ENCODE results near the gene PIP4K2B.

Gene PIP4K2B

DNA sequence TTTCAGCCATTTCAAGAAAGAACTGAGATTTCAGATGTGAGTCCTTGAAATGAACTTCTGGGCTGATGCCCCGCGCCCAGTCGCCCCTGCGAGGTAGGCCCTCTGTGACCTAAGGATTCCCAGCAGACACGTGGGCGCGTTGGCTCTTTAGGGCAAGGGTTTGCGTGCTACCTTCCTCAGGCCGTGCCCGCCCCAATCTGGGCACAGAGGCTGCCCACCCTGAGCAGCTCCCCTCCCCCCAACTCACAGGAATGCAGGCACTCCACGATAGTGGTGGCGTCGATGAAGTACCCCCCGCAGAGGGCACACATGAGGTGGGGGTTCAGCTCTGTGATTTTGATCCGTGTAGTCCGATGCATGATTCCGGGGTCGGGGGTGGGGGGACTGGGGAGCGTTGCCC lies 59.3 kb downstream of the PIP4K2B start:
- Histone ChIP-seq H3K4me3 (ENCODE audit: low read depth in 1 of 2, low read length in 2 of 2) (no peak overlapping the region), H3K27me3 (ENCODE audit: insufficient read depth, low read length, poor library complexity) (no peaks in the 10 kb centered on the region), H3K4me2 (ENCODE audit: insufficient read depth, low read length) (no peak overlapping the region), H3K9me3 (ENCODE audit: insufficient read depth, low read length, severe bottlenecking) (no peaks in the 10 kb centered on the region), H3K9ac (ENCODE audit: low read depth, low read length) (no peak overlapping the region), H3K79me2 (ENCODE audit: insufficient read depth, low read length) (peaks cover 48% of the 10 kb centered on the region), H4K20me1 (ENCODE audit: insufficient read depth, low read length) (peaks cover 45% of the 10 kb centered on the region; the same call in 1 of the 2 replicates), H3K36me3 (ENCODE audit: insufficient read depth, low read length) (peaks cover 46% of the 10 kb centered on the region), H2AFZ (ENCODE audit: low read depth, low read length) (no peak overlapping the region), H3K4me1 (ENCODE audit: insufficient read depth, low read length) (peaks cover 12% of the 10 kb centered on the region; the same call in 1 of the 2 replicates), H3K27ac (ENCODE audit: low read length) (no peak overlapping the region)
- DNase-seq (no peak), ATAC-seq (ENCODE audit: insufficient read depth, low read depth) (no peak)
- TF ChIP-seq, protein P1, sequence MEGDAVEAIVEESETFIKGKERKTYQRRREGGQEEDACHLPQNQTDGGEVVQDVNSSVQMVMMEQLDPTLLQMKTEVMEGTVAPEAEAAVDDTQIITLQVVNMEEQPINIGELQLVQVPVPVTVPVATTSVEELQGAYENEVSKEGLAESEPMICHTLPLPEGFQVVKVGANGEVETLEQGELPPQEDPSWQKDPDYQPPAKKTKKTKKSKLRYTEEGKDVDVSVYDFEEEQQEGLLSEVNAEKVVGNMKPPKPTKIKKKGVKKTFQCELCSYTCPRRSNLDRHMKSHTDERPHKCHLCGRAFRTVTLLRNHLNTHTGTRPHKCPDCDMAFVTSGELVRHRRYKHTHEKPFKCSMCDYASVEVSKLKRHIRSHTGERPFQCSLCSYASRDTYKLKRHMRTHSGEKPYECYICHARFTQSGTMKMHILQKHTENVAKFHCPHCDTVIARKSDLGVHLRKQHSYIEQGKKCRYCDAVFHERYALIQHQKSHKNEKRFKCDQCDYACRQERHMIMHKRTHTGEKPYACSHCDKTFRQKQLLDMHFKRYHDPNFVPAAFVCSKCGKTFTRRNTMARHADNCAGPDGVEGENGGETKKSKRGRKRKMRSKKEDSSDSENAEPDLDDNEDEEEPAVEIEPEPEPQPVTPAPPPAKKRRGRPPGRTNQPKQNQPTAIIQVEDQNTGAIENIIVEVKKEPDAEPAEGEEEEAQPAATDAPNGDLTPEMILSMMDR (IDR thresholded peaks at IDR 0.05; ENCODE audit: borderline replicate concordance, extremely low read depth, low read length, poor library complexity, severe bottlenecking): no peak
- TF ChIP-seq EZH2 (IDR thresholded peaks at IDR 0.05; ENCODE audit: borderline replicate concordance, low read depth, low read length, severe bottlenecking): no peak

DNA sequence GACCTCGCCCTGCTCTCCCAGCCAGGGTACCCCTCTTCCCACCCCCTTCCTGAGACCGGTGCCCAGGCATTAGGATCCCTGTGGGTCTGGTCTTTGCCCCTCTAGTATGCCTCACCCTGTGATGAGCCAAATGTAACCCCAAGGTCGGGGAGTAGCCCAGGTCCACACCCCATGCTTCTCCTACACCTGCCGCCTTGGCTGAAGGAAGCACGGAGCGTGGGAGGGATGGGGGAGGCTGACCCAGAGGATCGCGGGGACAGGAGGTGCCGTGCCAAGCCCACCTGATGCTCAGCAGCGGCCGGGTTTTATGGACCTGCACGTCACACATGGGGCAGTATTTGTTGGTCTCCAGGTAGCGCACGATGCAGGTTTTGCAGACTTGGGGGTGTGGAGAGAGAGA lies 60.1 kb downstream of the PIP4K2B start:
- Histone ChIP-seq H3K4me1 (ENCODE audit: insufficient read depth, low read length) (peaks cover 15% of the 10 kb centered on the region), H4K20me1 (ENCODE audit: insufficient read depth, low read length) (peaks cover 42% of the 10 kb centered on the region; the same call in 1 of the 2 replicates), H3K4me2 (ENCODE audit: insufficient read depth, low read length) (no peak overlapping the region), H3K27ac (ENCODE audit: low read length) (no peak overlapping the region), H3K9ac (ENCODE audit: low read depth, low read length) (no peak overlapping the region), H3K27me3 (ENCODE audit: insufficient read depth, low read length, poor library complexity) (no peaks in the 10 kb centered on the region), H3K4me3 (ENCODE audit: low read depth in 1 of 2, low read length in 2 of 2) (no peak overlapping the region), H2AFZ (ENCODE audit: low read depth, low read length) (no peak overlapping the region), H3K79me2 (ENCODE audit: insufficient read depth, low read length) (peaks cover 41% of the 10 kb centered on the region), H3K9me3 (ENCODE audit: insufficient read depth, low read length, severe bottlenecking) (no peaks in the 10 kb centered on the region), H3K36me3 (ENCODE audit: insufficient read depth, low read length) (peaks cover 46% of the 10 kb centered on the region)
- TF ChIP-seq EZH2 (IDR thresholded peaks at IDR 0.05; ENCODE audit: borderline replicate concordance, low read depth, low read length, severe bottlenecking): no peak
- TF ChIP-seq, protein P1 (IDR thresholded peaks at IDR 0.05; ENCODE audit: borderline replicate concordance, extremely low read depth, low read length, poor library complexity, severe bottlenecking): no peak
- ATAC-seq (ENCODE audit: insufficient read depth, low read depth) (no peak), DNase-seq (no peak)

DNA sequence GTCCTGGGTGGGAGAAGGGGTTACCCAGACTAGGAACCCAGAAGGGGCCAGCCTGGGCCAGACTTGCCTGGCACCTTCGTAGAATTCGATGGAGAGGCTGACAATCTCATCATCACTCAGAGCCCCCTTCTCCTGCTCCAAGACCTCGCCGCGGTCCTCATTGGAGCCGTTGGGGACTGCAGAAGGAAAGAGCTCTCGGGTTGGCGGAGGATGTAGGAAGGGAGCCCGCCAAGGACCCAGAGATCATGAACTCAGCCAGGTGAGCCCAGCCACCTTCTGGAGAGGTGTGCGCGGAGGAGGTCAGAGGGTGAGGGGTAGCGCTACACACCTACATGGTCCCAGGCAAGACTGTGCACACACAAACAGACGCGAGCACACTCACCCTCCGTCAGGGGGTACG lies 60.7 kb downstream of the PIP4K2B start:
- peaks cover 44% of the 10 kb centered on the region; the same call in 1 of the 2 replicates for H4K20me1 ChIP-seq (ENCODE audit: insufficient read depth, low read length)
- no peak overlapping the region for H3K4me3 ChIP-seq (ENCODE audit: low read depth in 1 of 2, low read length in 2 of 2)
- TF ChIP-seq EZH2 (IDR thresholded peaks at IDR 0.05; ENCODE audit: borderline replicate concordance, low read depth, low read length, severe bottlenecking): no peak
- TF ChIP-seq, protein P1 (IDR thresholded peaks at IDR 0.05; ENCODE audit: borderline replicate concordance, extremely low read depth, low read length, poor library complexity, severe bottlenecking): no peak
- no peaks in the 10 kb centered on the region for H3K27me3 ChIP-seq (ENCODE audit: insufficient read depth, low read length, poor library complexity)
- H3K4me2 ChIP-seq (ENCODE audit: insufficient read depth, low read length): no peak overlapping the region
- no peak overlapping the region for H2AFZ ChIP-seq (ENCODE audit: low read depth, low read length)
- ATAC-seq (ENCODE audit: insufficient read depth, low read depth) (no peak), DNase-seq (no peak)
- H3K4me1 ChIP-seq (ENCODE audit: insufficient read depth, low read length): peaks cover 17% of the 10 kb centered on the region
- no peak overlapping the region for H3K9ac ChIP-seq (ENCODE audit: low read depth, low read length)
- H3K36me3 ChIP-seq (ENCODE audit: insufficient read depth, low read length): peaks cover 51% of the 10 kb centered on the region
- no peak overlapping the region for H3K27ac ChIP-seq (ENCODE audit: low read length)
- H3K79me2 ChIP-seq (ENCODE audit: insufficient read depth, low read length): peaks cover 35% of the 10 kb centered on the region
- no peaks in the 10 kb centered on the region for H3K9me3 ChIP-seq (ENCODE audit: insufficient read depth, low read length, severe bottlenecking)
